HG02852 (cell line): Measurements from ENCODE around the gene OR10H2.
"Not testable (repeated sequence)": the region's sequence is repeated elsewhere in the genome, so short reads cannot be mapped to it uniquely, and the experiment has no call there.

Experiments
- ATAC-seq: cut with Tn5 transposase; IDR thresholded peaks from one replicate; pipeline ENCODE4 v1.9.1; 2021; ENCODE audit warnings: mild to moderate bottlenecking, moderate library complexity; ENCODE audit not compliant: unreplicated experiment

OR10H2 gene

GRCh38 chr19:15759962-15760565, 32.2 kb downstream of the OR10H2 start:
- no peak for ATAC-seq

GRCh38 chr19:15769586-15769985, 41.8 kb downstream of the OR10H2 start:
- no peak for ATAC-seq

- not testable (repeated sequence) for ATAC-seq
Observed at GRCh38 chr19:15774159-15774558, 46.3 kb downstream of the OR10H2 start.

GRCh38 chr19:15775249-15775648, 47.4 kb downstream of the OR10H2 start:
- no peak for ATAC-seq

GRCh38 chr19:15776264-15776663, 48.4 kb downstream of the OR10H2 start:
- no peak for ATAC-seq

GRCh38 chr19:15776991-15777970, 49.5 kb downstream of the OR10H2 start:
- ATAC-seq, result no peak
